Panc1 (cell line): ENCODE data around the gene CLSTN2. TPM values are rescaled to one million over a fixed set of nuclear protein-coding genes. Genes with fewer than 3 reads are reported as not detected.

ENCODE experiments used
- ATAC-seq: fragments of 200-7000 bp; cut with Tn5 transposase; 2 replicates; pipeline ENCODE4 v1.9.1; 2020; ENCODE audit warnings: mild to moderate bottlenecking, moderate library complexity
- BruUV-seq: library from RNA; stranded (reverse); fragments of 400-500 nt; replicated peaks from 2 replicates; lab custom pipeline; 2021; lab: Mats Ljungman, UMichigan
- CTCF ChIA-PET: fragments of 300-600 bp; sonication (Branson Sonifier 250); formaldehyde crosslinking; loops from one replicate; lab custom pipeline; 2022; ENCODE audit warnings: antibody characterized with exemption; lab: Charles Lee
- POLR2A ChIA-PET: fragments of 300-600 bp; sonication (Branson Sonifier 250); formaldehyde crosslinking; loops from one replicate; lab custom pipeline; 2022; ENCODE audit warnings: antibody characterized with exemption; lab: Charles Lee
- DNase-seq: peaks from one replicate; pipeline ENCODE4 v3.0.0-alpha.2; 2010; ENCODE audit warnings: low read depth, low spot score
- H3K27ac ChIP-seq: 2 replicates; pipeline ENCODE4 v1.5.1; 2011; ENCODE audit warnings: mild to moderate bottlenecking, low read length, inconsistent platforms
- H3K27me3 ChIP-seq: fragments of 200-500 bp; sonication (Bioruptor generic); 2 replicates; pipeline ENCODE4 v1.6.0; 2014; ENCODE audit warnings: low read length, inconsistent platforms; ENCODE audit not compliant: control insufficient read depth, insufficient read depth
- H3K36me3 ChIP-seq: fragments of 200-500 bp; sonication (Bioruptor generic); 2 replicates; pipeline ENCODE4 v1.5.1; 2014; ENCODE audit warnings: inconsistent platforms, mild to moderate bottlenecking, low read length, moderate library complexity; ENCODE audit not compliant: control insufficient read depth, insufficient read depth
- H3K4me1 ChIP-seq: 2 replicates; pipeline ENCODE4 v1.5.1; 2011; ENCODE audit warnings: inconsistent platforms, mild to moderate bottlenecking, low read length, moderate library complexity; ENCODE audit not compliant: control insufficient read depth, insufficient read depth
- H3K4me3 ChIP-seq, 2 experiments: 2 replicates each; pipeline ENCODE4 v1.5.1; 2011 to 2012; ENCODE audit warnings: low read depth in 2 of 2, low read length in 2 of 2, mild to moderate bottlenecking in 2 of 2, inconsistent platforms in 1 of 2, moderate library complexity in 1 of 2
- H3K9me3 ChIP-seq: fragments of 200-500 bp; sonication (Bioruptor generic); 2 replicates; pipeline ENCODE4 v1.5.1; 2014; ENCODE audit warnings: low read depth, mild to moderate bottlenecking, inconsistent platforms, low read length, moderate library complexity; ENCODE audit not compliant: control insufficient read depth, insufficient read depth
- POLR2AphosphoS5 ChIP-seq: IDR thresholded peaks from 2 replicates; pipeline ENCODE4 v1.6.1; 2012; ENCODE audit warnings: mild to moderate bottlenecking, low read depth, low read length, moderate library complexity
- REST ChIP-seq, 2 experiments: IDR thresholded peaks; 2 replicates each; pipeline ENCODE4 v1.6.1; 2011 to 2012; ENCODE audit warnings: low read depth in 2 of 2, control low read depth in 1 of 2, low read length in 1 of 2, mild to moderate bottlenecking in 1 of 2, moderate library complexity in 1 of 2; ENCODE audit not compliant: insufficient read depth in 1 of 2
- SIN3A ChIP-seq: IDR thresholded peaks from 2 replicates; pipeline ENCODE4 v1.6.1; 2012; ENCODE audit warnings: low read depth, mild to moderate bottlenecking, low read length, moderate library complexity, borderline replicate concordance; ENCODE audit not compliant: insufficient read depth
- TCF7L2 ChIP-seq: IDR thresholded peaks from 2 replicates; pipeline ENCODE4 v1.6.1; 2011; ENCODE audit warnings: mild to moderate bottlenecking, low read depth, low read length, inconsistent platforms
- in situ Hi-C: cut with HindIII; loops from 2 replicates; pipeline ENCODE4 v1.10.0; 2016; ENCODE audit warnings: low sequenced_read_pairs, low pct_unique_long_range_greater_than_20kb
- intact Hi-C: fragments of 100-400 bp; cut with micrococcal nuclease; formaldehyde crosslinking; loops from one replicate; pipeline ENCODE4 v1.10.0; 2022; ENCODE audit not compliant: unreplicated experiment
- total RNA-seq: library from RNA; stranded (reverse); gene quantifications from one replicate; pipeline ENCODE4 v1.2.1, GENCODE V29; 2021; ENCODE audit not compliant: unreplicated experiment
- TF ChIP-seq, protein P1 (sequence below): fragments of 450-650 bp; IDR thresholded peaks from 2 replicates; pipeline ENCODE4 v1.5.1; 2017; ENCODE audit warnings: mild to moderate bottlenecking

CLSTN2 gene
- total RNA-seq, 1 experiment from 2014 or later = 0.03 TPM

- POLR2A ChIA-PET = no interaction called here
- ATAC-seq = no peak
- CTCF ChIA-PET = no interaction called here
- Histone ChIP-seq H3K9me3 (no peaks in the 10 kb centered on the region), H3K4me1 (no peaks in the 10 kb centered on the region), H3K36me3 (no peaks in the 10 kb centered on the region), H3K27ac (no peak overlapping the region), H3K27me3 (peaks cover 4% of the 10 kb centered on the region; the same call in 1 of the 2 replicates), H3K4me3 (no peak overlapping the region)
- in situ Hi-C loops (no loop called here), intact Hi-C loops (no loop called here)
- no peak for TF ChIP-seq TCF7L2
- TF ChIP-seq, protein P1, sequence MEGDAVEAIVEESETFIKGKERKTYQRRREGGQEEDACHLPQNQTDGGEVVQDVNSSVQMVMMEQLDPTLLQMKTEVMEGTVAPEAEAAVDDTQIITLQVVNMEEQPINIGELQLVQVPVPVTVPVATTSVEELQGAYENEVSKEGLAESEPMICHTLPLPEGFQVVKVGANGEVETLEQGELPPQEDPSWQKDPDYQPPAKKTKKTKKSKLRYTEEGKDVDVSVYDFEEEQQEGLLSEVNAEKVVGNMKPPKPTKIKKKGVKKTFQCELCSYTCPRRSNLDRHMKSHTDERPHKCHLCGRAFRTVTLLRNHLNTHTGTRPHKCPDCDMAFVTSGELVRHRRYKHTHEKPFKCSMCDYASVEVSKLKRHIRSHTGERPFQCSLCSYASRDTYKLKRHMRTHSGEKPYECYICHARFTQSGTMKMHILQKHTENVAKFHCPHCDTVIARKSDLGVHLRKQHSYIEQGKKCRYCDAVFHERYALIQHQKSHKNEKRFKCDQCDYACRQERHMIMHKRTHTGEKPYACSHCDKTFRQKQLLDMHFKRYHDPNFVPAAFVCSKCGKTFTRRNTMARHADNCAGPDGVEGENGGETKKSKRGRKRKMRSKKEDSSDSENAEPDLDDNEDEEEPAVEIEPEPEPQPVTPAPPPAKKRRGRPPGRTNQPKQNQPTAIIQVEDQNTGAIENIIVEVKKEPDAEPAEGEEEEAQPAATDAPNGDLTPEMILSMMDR = no peak
- TF ChIP-seq POLR2AphosphoS5 = no peak
- no peak for TF ChIP-seq REST (IDR thresholded peaks at IDR 0.05; ENCODE audit: insufficient read depth in 1 of 2, low read depth in 2 of 2, low read length in 1 of 2)
- no peak for TF ChIP-seq SIN3A
- no TSS peak for BruUV-seq
- no peak for DNase-seq
These were observed 489.2 kb downstream of the CLSTN2 start for GRCh38 chr3:140424211-140424610.

DNA sequence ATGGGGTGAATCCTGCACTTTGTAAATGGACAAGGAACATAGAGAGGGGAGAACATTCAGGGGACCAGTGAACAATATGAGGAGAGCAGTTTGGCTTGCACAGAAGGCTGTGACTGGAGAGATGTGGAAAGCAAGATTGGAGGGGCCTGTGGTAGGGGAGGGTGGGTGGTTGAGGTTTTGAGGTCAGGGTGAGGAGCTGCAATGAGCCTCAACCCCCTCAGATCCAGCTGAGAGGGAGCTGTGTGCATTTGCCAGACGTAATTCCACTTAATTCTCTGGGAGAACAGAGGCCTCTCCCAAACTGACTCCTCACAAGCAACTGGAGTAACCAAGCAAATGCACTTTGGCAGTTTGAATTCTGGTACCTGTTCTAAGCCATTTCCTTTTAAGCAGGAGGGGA lies 489.7 kb downstream of the CLSTN2 start:
- Histone ChIP-seq H3K9me3 (no peaks in the 10 kb centered on the region), H3K4me3 (no peak overlapping the region), H3K27me3 (peaks cover 4% of the 10 kb centered on the region; the same call in 1 of the 2 replicates), H3K4me1 (no peaks in the 10 kb centered on the region), H3K27ac (no peak overlapping the region), H3K36me3 (no peaks in the 10 kb centered on the region)
- TF ChIP-seq, protein P1 = no peak
- TF ChIP-seq TCF7L2 (no peak), POLR2AphosphoS5 (no peak), REST (IDR thresholded peaks at IDR 0.05; ENCODE audit: insufficient read depth in 1 of 2, low read depth in 2 of 2, low read length in 1 of 2) (no peak), SIN3A (no peak)
- ChIA-PET CTCF (no interaction called here), POLR2A (no interaction called here)
- in situ Hi-C loops (no loop called here), intact Hi-C loops (no loop called here)
- no peak for DNase-seq
- no TSS peak for BruUV-seq
- no peak for ATAC-seq
